ENCODE results near the gene HMGCL.
"Not testable (repeated sequence)": the region's sequence is repeated elsewhere in the genome, so short reads cannot be mapped to it uniquely, and the experiment has no call there.

The HMGCL gene

GRCh38 chr1:23845163-23845562 lies 19.9 kb upstream of the HMGCL start:
- no peak overlapping the region for H3K4me3 ChIP-seq (ENCODE audit: low read depth, low read length)
- TF ChIP-seq CTCF (IDR thresholded peaks at IDR 0.05; ENCODE audit: borderline replicate concordance, insufficient read depth, low read depth, low read length), result no peak

DNA sequence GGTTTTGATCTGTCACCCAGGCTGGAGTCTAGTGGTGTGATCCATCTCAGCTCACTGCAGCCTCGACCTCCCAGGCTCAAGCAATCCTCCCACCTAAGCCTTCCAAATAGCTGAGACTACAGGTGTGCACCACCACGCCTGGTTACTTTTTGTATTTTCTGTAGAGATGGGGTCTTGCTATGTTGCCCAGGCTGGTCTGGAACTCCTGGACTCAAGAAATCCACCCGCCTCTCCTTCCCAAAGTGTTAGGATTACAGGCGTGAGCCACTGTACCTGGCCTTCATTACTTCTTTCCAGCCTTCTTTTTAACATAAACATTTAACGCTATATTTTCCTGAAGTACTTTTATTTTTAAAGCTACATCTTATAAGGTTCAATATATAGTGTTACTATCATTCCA lies 18.4 kb upstream of the HMGCL start:
- no peak for TF ChIP-seq CTCF (IDR thresholded peaks at IDR 0.05; ENCODE audit: borderline replicate concordance, insufficient read depth, low read depth, low read length)
- H3K4me3 ChIP-seq (ENCODE audit: low read depth, low read length), result no peak overlapping the region

GRCh38 chr1:23838401-23838866 lies 13.2 kb upstream of the HMGCL start:
- H3K4me3 ChIP-seq (ENCODE audit: low read depth, low read length), result no peak overlapping the region
- TF ChIP-seq CTCF (IDR thresholded peaks at IDR 0.05; ENCODE audit: borderline replicate concordance, insufficient read depth, low read depth, low read length), result no peak

DNA sequence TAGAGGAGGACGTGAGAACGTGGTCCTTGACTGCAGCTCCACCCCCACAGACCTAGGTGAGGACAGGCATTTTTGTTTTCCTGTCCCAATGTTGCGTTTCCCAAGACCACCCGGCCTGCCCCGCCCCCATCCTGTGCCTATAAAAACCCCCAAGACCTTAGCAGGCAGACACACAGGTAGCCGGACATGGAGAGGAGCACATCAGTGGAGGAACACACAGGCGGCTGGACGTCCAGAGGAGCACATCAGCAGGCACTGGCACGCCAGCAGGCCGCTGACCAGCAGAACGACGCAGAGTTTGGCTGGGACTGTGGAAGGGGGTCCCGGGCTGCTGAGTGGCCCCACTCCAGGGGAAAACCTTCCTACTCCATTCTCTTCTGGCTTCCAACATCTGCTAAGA lies 12.7 kb upstream of the HMGCL start:
- TF ChIP-seq CTCF (IDR thresholded peaks at IDR 0.05; ENCODE audit: borderline replicate concordance, insufficient read depth, low read depth, low read length), result no peak
- H3K4me3 ChIP-seq (ENCODE audit: low read depth, low read length), result no peak overlapping the region

DNA sequence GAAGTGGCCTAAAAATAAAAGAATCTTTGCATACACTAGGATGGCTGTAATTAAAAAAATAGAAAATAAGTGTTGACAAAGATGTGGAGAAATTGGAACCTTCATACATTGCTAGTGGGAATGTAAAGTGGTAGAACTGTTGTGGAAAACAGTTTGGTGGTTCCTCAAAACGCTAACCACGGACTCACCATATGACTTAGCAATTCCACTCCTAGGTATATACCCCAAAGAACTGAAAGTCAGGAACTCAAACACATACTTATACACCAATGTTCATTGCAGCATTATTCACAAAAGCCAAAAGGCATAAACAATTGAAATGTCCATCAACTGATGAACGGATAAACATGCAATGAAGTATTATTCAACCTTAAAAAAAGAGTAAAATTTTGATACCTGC lies 10.8 kb upstream of the HMGCL start:
- H3K4me3 ChIP-seq (ENCODE audit: low read depth, low read length), result no peak overlapping the region
- TF ChIP-seq CTCF (IDR thresholded peaks at IDR 0.05; ENCODE audit: borderline replicate concordance, insufficient read depth, low read depth, low read length), result no peak

- not testable (repeated sequence) for H3K4me3 ChIP-seq (ENCODE audit: low read depth, low read length)
Observed at GRCh38 chr1:23834156-23834555, 8.9 kb upstream of the HMGCL start.

DNA sequence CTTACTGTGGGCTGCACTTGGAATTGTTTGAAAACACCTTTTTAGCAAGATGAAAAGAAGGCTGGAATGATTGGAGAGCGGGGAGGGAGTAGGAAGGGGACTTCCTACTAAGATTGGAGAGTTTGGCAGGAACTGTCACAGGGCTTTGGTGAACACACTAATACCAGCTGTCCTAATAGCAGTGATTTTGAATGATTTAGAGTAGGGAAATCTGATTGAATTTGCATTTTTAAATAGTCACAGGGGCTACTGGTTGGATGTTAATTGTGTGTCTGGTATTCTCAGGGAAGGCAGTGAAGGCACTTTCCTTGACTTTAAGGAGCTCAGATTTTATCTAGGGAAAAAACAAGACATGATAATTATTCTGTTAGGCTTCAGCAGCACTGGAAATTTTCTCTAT lies 2.5 kb upstream of the HMGCL start:
- H3K4me3 ChIP-seq (ENCODE audit: low read depth, low read length), result no peak overlapping the region
- no peak for TF ChIP-seq CTCF (IDR thresholded peaks at IDR 0.05; ENCODE audit: borderline replicate concordance, insufficient read depth, low read depth, low read length)

GRCh38 chr1:23826590-23826989 lies 1.4 kb upstream of the HMGCL start:
- not testable (repeated sequence) for H3K4me3 ChIP-seq (ENCODE audit: low read depth, low read length)

All from GM12875 (cell line).